IMR-90 (cell line): ENCODE data around the gene NFKBIB.

Experiments used
- CEBPB ChIP-seq: IDR thresholded peaks from 2 replicates; pipeline ENCODE4 v1.6.1; 2012; ENCODE audit warnings: low read depth, low read length, improper control_type of control experiment
- CHD1 ChIP-seq: IDR thresholded peaks from 2 replicates; pipeline ENCODE4 v1.6.1; 2012; ENCODE audit warnings: low read depth, low read length, improper control_type of control experiment
- FOS ChIP-seq: fragments of 150-350 bp; IDR thresholded peaks from 2 replicates; pipeline ENCODE4 v1.6.1; 2016; ENCODE audit warnings: low read depth, low read length
- POLR2A ChIP-seq: IDR thresholded peaks from 2 replicates; pipeline ENCODE4 v1.6.1; 2012; ENCODE audit warnings: mild to moderate bottlenecking, low read depth, low read length
- RAD21 ChIP-seq: IDR thresholded peaks from 2 replicates; pipeline ENCODE4 v1.6.1; 2012; ENCODE audit warnings: low read length, improper control_type of control experiment
- SMC3 ChIP-seq: fragments of 150-350 bp; IDR thresholded peaks from 2 replicates; pipeline ENCODE4 v1.6.1; 2016; ENCODE audit warnings: low read depth, mild to moderate bottlenecking, antibody characterized with exemption, low read length, moderate library complexity
- TF ChIP-seq, protein P1 (sequence below): conservative IDR thresholded peaks from 2 replicates; pipeline ENCODE4 v1.5.1; 2012; ENCODE audit warnings: mild to moderate bottlenecking, low read depth, low read length, improper control_type of control experiment
- TF ChIP-seq, protein P2 (sequence below): fragments of 150-350 bp; IDR thresholded peaks from 2 replicates; pipeline ENCODE4 v1.6.1; 2017; ENCODE audit warnings: mild to moderate bottlenecking, antibody characterized with exemption, low read length, low read depth

GRCh38 chr19:38911388-38912001 lies 11.7 kb downstream of the NFKBIB start:
- TF ChIP-seq FOS (no peak), RAD21 (no peak), POLR2A (no peak), CEBPB (no peak), CHD1 (no peak), SMC3 (no peak)
- TF ChIP-seq, protein P1, sequence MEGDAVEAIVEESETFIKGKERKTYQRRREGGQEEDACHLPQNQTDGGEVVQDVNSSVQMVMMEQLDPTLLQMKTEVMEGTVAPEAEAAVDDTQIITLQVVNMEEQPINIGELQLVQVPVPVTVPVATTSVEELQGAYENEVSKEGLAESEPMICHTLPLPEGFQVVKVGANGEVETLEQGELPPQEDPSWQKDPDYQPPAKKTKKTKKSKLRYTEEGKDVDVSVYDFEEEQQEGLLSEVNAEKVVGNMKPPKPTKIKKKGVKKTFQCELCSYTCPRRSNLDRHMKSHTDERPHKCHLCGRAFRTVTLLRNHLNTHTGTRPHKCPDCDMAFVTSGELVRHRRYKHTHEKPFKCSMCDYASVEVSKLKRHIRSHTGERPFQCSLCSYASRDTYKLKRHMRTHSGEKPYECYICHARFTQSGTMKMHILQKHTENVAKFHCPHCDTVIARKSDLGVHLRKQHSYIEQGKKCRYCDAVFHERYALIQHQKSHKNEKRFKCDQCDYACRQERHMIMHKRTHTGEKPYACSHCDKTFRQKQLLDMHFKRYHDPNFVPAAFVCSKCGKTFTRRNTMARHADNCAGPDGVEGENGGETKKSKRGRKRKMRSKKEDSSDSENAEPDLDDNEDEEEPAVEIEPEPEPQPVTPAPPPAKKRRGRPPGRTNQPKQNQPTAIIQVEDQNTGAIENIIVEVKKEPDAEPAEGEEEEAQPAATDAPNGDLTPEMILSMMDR: no peak
- TF ChIP-seq, protein P2, sequence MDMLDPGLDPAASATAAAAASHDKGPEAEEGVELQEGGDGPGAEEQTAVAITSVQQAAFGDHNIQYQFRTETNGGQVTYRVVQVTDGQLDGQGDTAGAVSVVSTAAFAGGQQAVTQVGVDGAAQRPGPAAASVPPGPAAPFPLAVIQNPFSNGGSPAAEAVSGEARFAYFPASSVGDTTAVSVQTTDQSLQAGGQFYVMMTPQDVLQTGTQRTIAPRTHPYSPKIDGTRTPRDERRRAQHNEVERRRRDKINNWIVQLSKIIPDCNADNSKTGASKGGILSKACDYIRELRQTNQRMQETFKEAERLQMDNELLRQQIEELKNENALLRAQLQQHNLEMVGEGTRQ: no peak
